DOHH2 (cell line): ENCODE results near the gene INKA2.

ENCODE experiments used
- H3F3A ChIP-seq: fragments of 200-600 bp; sonication (generic), shearing (Covaris generic); 2 replicates; pipeline ENCODE4 v1.6.0; 2016; ENCODE audit warnings: antibody characterized with exemption, mild to moderate bottlenecking; ENCODE audit not compliant: control insufficient read depth, insufficient read depth
- H3K27ac ChIP-seq: fragments of 200-600 bp; sonication (generic); 2 replicates; pipeline ENCODE4 v1.5.1; 2014; ENCODE audit warnings: low read depth, mild to moderate bottlenecking, low read length, moderate library complexity
- H3K27me3 ChIP-seq: fragments of 200-600 bp; sonication (generic); 2 replicates; pipeline ENCODE4 v1.6.1; 2014; ENCODE audit warnings: mild to moderate bottlenecking, low read length, mixed read lengths; ENCODE audit not compliant: control insufficient read depth
- H3K36me3 ChIP-seq: fragments of 200-600 bp; sonication (generic); 2 replicates; pipeline ENCODE4 v1.6.1; 2014; ENCODE audit warnings: mild to moderate bottlenecking, low read length, moderate library complexity, mixed read lengths; ENCODE audit not compliant: control insufficient read depth
- H3K4me1 ChIP-seq: fragments of 200-600 bp; sonication (generic); 2 replicates; pipeline ENCODE4 v1.6.1; 2014; ENCODE audit warnings: mild to moderate bottlenecking, low read length, mixed read lengths; ENCODE audit not compliant: control insufficient read depth
- H3K4me2 ChIP-seq: fragments of 200-600 bp; sonication (generic); 2 replicates; pipeline ENCODE4 v1.6.0; 2014; ENCODE audit warnings: mild to moderate bottlenecking, low read length, moderate library complexity
- H3K4me3 ChIP-seq: fragments of 200-600 bp; sonication (generic); 2 replicates; pipeline ENCODE4 v1.5.1; 2014; ENCODE audit warnings: mild to moderate bottlenecking, low read length, mixed read lengths
- H3K79me2 ChIP-seq: fragments of 200-600 bp; sonication (generic); 2 replicates; pipeline ENCODE4 v1.6.1; 2014; ENCODE audit warnings: mild to moderate bottlenecking, low read length, mixed read lengths; ENCODE audit not compliant: control insufficient read depth
- H3K9me2 ChIP-seq: fragments of 200-600 bp; sonication (generic); replicated peaks from 2 replicates; pipeline ENCODE4 v1.6.1; 2014; ENCODE audit warnings: mild to moderate bottlenecking, low read length, mixed read lengths; ENCODE audit not compliant: control insufficient read depth
- H3K9me3 ChIP-seq: fragments of 200-600 bp; sonication (generic); 2 replicates; pipeline ENCODE4 v1.6.1; 2014; ENCODE audit warnings: antibody characterized with exemption, low read length, mixed read lengths; ENCODE audit not compliant: control insufficient read depth, insufficient read depth
- H4K20me1 ChIP-seq: fragments of 200-600 bp; sonication (generic); 2 replicates; pipeline ENCODE4 v1.6.0; 2014; ENCODE audit warnings: low read depth, mild to moderate bottlenecking, antibody characterized with exemption, low read length, moderate library complexity; ENCODE audit not compliant: control insufficient read depth, insufficient read depth
- CTCF ChIP-seq: fragments of 200-600 bp; sonication (generic); IDR thresholded peaks from one replicate; pipeline ENCODE4 v1.5.1; 2014; ENCODE audit warnings: antibody characterized with exemption, mild to moderate bottlenecking, low read depth, low read length; ENCODE audit not compliant: poor library complexity, severe bottlenecking
- EZH2phosphoT487 ChIP-seq: fragments of 200-600 bp; sonication (generic); IDR thresholded peaks from 2 replicates; pipeline ENCODE4 v1.6.1; 2017; ENCODE audit warnings: borderline replicate concordance, mild to moderate bottlenecking, antibody characterized with exemption, low read length, moderate library complexity, mixed read lengths

The INKA2 gene

GRCh38 chr1:111737216-111738132 is 1.7 kb downstream of the INKA2 start:
- peaks cover 3% of the 10 kb centered on the region; the same call in 1 of the 2 replicates for H3F3A ChIP-seq
- H3K4me3 ChIP-seq: peak overlapping the region; percentile 78
- no peaks in the 10 kb centered on the region for H3K36me3 ChIP-seq
- peak overlapping the region; percentile 94 for H3K4me2 ChIP-seq
- TF ChIP-seq EZH2phosphoT487 (no peak), CTCF (peak; percentile 26)
- H3K27ac ChIP-seq: no peak overlapping the region
- no peaks in the 10 kb centered on the region for H3K9me2 ChIP-seq
- peaks cover 19% of the 10 kb centered on the region for H3K27me3 ChIP-seq
- H4K20me1 ChIP-seq: no peaks in the 10 kb centered on the region
- H3K79me2 ChIP-seq: no peaks in the 10 kb centered on the region
- H3K4me1 ChIP-seq: peaks cover 37% of the 10 kb centered on the region
- no peaks in the 10 kb centered on the region for H3K9me3 ChIP-seq

GRCh38 chr1:111736548-111737215 is 2.5 kb downstream of the INKA2 start:
- H3K9me2 ChIP-seq: no peaks in the 10 kb centered on the region
- H4K20me1 ChIP-seq: no peaks in the 10 kb centered on the region
- no peak overlapping the region for H3K4me3 ChIP-seq
- no peak overlapping the region for H3K4me2 ChIP-seq
- no peak for TF ChIP-seq CTCF
- TF ChIP-seq EZH2phosphoT487: no peak
- H3K27me3 ChIP-seq: peaks cover 19% of the 10 kb centered on the region
- peaks cover 37% of the 10 kb centered on the region for H3K4me1 ChIP-seq
- H3F3A ChIP-seq: peaks cover 3% of the 10 kb centered on the region; the same call in 1 of the 2 replicates
- no peaks in the 10 kb centered on the region for H3K9me3 ChIP-seq
- no peaks in the 10 kb centered on the region for H3K36me3 ChIP-seq
- no peak overlapping the region for H3K27ac ChIP-seq
- H3K79me2 ChIP-seq: no peaks in the 10 kb centered on the region

- H3K4me2 ChIP-seq: no peak overlapping the region
- no peak for TF ChIP-seq CTCF
- no peak for TF ChIP-seq EZH2phosphoT487
- peaks cover 13% of the 10 kb centered on the region for H3K27me3 ChIP-seq
- no peaks in the 10 kb centered on the region for H3K9me3 ChIP-seq
- no peaks in the 10 kb centered on the region for H3K9me2 ChIP-seq
- H4K20me1 ChIP-seq: no peaks in the 10 kb centered on the region
- H3F3A ChIP-seq: peaks cover 3% of the 10 kb centered on the region; the same call in 1 of the 2 replicates
- peaks cover 37% of the 10 kb centered on the region for H3K4me1 ChIP-seq
- no peaks in the 10 kb centered on the region for H3K36me3 ChIP-seq
- no peak overlapping the region for H3K4me3 ChIP-seq
- H3K27ac ChIP-seq: no peak overlapping the region
- H3K79me2 ChIP-seq: no peaks in the 10 kb centered on the region
Measured at GRCh38 chr1:111735858-111736544, 3.2 kb downstream of the INKA2 start.
